Osteocyte (in vitro differentiated cells): Measurements from ENCODE around the gene SEMA4C. TPM values are rescaled to one million over a fixed set of nuclear protein-coding genes. Genes with fewer than 3 reads are reported as not detected.
A peak's percentile ranks its signal among the peaks of the same experiment; 100 is the strongest.

Experiments used
- DNase-seq: peaks from one replicate; pipeline ENCODE4 v3.0.0; 2021; ENCODE audit warnings: mixed read lengths; ENCODE audit not compliant: unreplicated experiment; ENCODE audit errors: extremely low spot score
- H3K27ac Mint-ChIP-seq: one replicate; pipeline ENCODE4 v1.8.0; 2021; ENCODE audit warnings: mild to moderate bottlenecking, mixed read lengths; ENCODE audit not compliant: unreplicated experiment
- H3K27me3 Mint-ChIP-seq: one replicate; pipeline ENCODE4 v1.8.0; 2021; ENCODE audit warnings: mixed read lengths; ENCODE audit not compliant: unreplicated experiment
- H3K36me3 Mint-ChIP-seq: one replicate; pipeline ENCODE4 v1.8.0; 2021; ENCODE audit warnings: mixed read lengths; ENCODE audit not compliant: unreplicated experiment
- H3K4me1 Mint-ChIP-seq: one replicate; pipeline ENCODE4 v1.8.0; 2021; ENCODE audit warnings: mixed read lengths; ENCODE audit not compliant: unreplicated experiment
- H3K4me3 Mint-ChIP-seq: one replicate; pipeline ENCODE4 v1.8.0; 2021; ENCODE audit warnings: mild to moderate bottlenecking, moderate library complexity, mixed read lengths; ENCODE audit not compliant: unreplicated experiment
- H3K9me3 Mint-ChIP-seq: one replicate; pipeline ENCODE4 v1.8.0; 2021; ENCODE audit warnings: mixed read lengths; ENCODE audit not compliant: unreplicated experiment
- CTCF ChIP-seq: fragments of 200-600 bp; sonication (generic); IDR thresholded peaks from 2 replicates; pipeline ENCODE4 v1.5.0; 2021; ENCODE audit warnings: antibody characterized with exemption, mild to moderate bottlenecking, moderate library complexity
- total RNA-seq: library from RNA; stranded (reverse); gene quantifications from 2 replicates; pipeline ENCODE4 v1.2.1, GENCODE V29; 2021

SEMA4C gene
- total RNA-seq, 1 donor from 2014 or later = 33.8 TPM

DNA sequence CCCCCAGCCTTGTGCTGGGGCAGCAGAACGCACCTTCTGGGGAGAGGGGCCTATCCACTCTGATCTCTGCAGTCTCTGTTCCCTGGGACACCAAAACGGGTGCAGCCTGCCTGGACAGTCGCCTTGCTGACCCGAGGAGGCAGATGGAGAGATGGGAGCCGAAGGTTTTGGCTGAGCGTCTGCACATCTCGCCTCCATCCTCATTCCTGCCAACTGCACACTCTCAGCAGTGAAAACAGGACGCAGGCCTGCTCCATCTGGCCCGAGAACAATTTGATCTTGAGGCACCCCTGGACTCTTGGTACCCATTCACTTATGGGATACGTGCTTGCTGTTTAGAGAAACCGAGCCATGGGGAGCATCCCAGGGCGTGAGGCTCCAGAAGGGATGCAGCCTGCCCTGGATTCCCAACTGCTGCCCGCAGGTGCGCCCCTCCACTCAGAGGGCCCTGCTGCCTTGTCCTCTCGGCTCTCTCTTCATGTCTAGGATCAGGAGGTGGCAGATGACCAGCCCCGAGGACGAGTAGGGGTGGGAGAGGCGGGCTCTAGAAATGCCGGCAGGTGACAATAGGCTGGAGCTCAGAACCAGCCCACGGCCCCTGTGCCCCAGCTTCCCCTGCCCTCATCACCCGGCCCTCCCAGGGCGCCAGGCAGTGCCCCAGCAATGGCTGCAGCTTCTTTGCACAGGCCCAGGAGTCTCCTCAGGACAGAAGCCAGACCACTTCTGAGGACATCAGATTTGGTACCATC is 9.1 kb upstream of the SEMA4C start:
- no peaks in the 10 kb centered on the region for H3K36me3 Mint-ChIP-seq
- H3K4me3 Mint-ChIP-seq = no peak overlapping the region
- no peaks in the 10 kb centered on the region for H3K27me3 Mint-ChIP-seq
- H3K27ac Mint-ChIP-seq = no peak overlapping the region
- DNase-seq = no peak
- TF ChIP-seq CTCF = no peak
- peaks cover 46% of the 10 kb centered on the region for H3K4me1 Mint-ChIP-seq
- H3K9me3 Mint-ChIP-seq = no peaks in the 10 kb centered on the region

DNA sequence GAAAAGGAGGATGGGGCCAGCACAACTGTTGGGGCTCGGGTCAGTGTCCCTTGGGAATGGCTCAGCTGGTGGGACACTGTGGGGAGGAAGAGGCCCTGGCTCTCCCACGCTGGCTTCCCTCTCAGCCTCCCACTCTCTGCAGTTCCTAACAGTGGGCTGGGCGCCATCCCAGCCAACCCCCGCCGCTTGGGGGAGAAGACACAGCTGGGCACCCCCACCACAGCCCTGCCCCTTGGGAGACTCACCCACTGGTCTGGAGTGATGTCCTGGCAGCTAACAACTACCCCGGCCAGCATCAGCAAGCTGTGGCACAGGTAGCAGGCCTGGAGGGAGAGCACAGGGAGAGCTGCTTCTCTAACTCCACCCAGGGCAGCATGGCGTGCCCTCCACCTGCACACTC is 8.3 kb upstream of the SEMA4C start:
- Mint-ChIP-seq H3K9me3 (no peaks in the 10 kb centered on the region), H3K27me3 (no peaks in the 10 kb centered on the region), H3K4me3 (no peak overlapping the region), H3K36me3 (no peaks in the 10 kb centered on the region), H3K27ac (no peak overlapping the region), H3K4me1 (peaks cover 46% of the 10 kb centered on the region)
- no peak for DNase-seq
- TF ChIP-seq CTCF = no peak

DNA sequence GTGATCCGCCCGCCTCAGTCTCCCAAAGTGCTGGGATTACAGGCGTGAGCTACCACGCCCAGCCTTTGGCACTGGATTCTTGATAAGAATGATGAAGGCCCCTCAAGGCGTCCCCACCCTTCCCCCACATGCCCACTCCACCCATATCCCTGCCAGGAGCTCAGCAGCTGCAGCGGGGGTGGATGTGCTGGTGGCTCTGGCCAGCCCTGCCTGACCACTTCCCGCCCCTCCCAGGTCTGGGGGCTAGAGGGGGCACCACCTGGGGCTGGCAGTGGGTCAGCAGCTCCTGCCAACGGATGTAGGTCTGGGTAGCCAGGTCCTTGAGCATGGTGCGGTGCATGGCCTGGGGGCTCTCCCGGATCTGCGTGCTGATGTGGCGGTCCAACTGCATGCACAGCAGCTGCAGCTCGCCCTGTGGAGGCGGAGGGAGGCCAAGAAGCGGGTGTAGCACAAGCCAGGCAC is 7.8 kb upstream of the SEMA4C start:
- Mint-ChIP-seq H3K36me3 (no peaks in the 10 kb centered on the region), H3K27me3 (no peaks in the 10 kb centered on the region), H3K4me3 (no peak overlapping the region), H3K27ac (no peak overlapping the region), H3K9me3 (no peaks in the 10 kb centered on the region), H3K4me1 (peaks cover 47% of the 10 kb centered on the region)
- no peak for DNase-seq
- TF ChIP-seq CTCF = no peak

DNA sequence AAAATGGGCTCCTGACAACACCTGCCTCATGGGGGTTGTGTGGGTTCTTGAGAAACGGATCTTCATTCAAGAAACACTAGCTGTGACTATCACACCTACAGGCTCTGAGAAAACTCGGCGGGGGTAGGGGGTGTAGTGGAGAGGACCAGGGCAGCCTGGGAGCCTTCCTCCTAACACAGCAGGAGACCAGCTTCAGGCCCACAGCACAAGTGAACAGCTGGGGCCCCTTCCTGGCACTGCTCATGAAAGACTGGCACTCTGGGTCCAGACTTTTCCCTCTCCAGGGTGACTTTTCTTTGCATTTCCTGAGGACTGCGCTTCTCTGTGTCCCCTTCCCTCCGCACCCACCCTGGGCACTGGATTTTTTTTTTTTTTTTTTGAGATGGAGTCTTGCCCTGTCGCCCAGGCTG is 7.2 kb upstream of the SEMA4C start:
- Mint-ChIP-seq H3K4me3 (no peak overlapping the region), H3K36me3 (no peaks in the 10 kb centered on the region), H3K9me3 (no peaks in the 10 kb centered on the region), H3K4me1 (peaks cover 48% of the 10 kb centered on the region), H3K27ac (peak overlapping the region; percentile 75), H3K27me3 (no peaks in the 10 kb centered on the region)
- DNase-seq = no peak
- no peak for TF ChIP-seq CTCF

DNA sequence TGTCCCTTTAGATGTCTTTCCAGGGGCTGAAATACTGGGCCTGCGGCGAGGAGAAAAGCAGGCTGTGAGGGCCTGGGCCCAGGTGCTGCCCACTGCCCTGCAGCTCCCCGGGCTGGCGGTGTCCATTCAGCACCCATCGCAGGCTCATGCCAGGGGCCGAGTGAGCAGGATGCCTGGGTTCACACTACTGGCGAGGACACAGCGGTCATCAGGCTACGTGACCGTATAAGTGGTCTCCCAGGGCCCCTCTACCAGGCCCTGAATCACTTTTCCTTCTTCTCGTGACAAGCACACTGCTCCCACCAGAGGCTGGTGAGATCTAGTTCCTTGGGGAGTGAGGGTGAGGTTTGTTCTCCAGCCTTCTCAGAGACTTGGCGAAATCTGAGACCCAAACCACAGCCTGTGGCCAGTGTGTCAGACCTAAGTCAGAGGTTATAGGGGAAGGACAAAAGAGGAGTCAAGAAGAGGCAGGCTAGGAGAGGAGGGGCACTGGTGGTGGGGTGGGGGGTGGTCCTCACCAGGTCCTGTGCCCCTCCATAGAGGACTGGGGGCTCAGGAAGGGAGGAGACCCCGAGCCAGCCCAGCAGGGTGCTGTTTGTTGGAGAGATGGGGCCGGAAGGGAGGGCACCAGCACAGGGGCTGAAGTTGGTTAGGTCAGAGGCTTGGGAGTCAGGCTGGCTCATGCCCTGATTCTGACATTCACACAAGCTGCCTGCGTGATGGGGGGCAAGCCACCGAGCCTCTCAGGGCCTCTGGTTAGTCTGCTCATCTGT is 6.6 kb upstream of the SEMA4C start:
- H3K4me3 Mint-ChIP-seq = peak overlapping the region; percentile 26
- TF ChIP-seq CTCF = no peak
- H3K9me3 Mint-ChIP-seq = no peaks in the 10 kb centered on the region
- peaks cover 42% of the 10 kb centered on the region for H3K4me1 Mint-ChIP-seq
- H3K27ac Mint-ChIP-seq = peak overlapping the region; percentile 75
- H3K36me3 Mint-ChIP-seq = no peaks in the 10 kb centered on the region
- no peaks in the 10 kb centered on the region for H3K27me3 Mint-ChIP-seq
- DNase-seq = no peak
